ENCODE data around the gene TTC28. TPM values are rescaled to one million over a fixed set of nuclear protein-coding genes. Genes with fewer than 3 reads are reported as not detected.

Gene TTC28
- total and polyA plus RNA-seq, 8 donors: 2.2 to 18.6 (median 11.5) TPM

DNA sequence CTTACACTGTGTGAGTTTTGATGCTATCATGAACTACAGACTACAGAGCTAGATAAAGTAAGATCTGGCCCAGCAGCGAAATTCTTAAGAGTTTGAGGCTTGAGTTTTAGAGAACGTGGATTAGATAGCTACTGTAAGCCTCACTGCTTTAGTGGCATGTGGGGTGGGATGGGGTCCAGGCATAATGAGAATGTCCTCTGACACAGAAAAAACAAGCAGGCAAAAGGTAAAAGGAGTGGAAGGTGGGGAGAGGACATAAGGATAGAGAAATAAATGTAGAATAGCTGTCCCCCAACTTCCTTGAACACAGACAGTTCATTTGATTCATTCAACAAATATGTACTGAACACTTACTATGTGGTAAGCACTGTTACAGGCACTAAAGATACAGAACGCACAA is 436.1 kb downstream of the TTC28 start:
- DNase-seq (no peak), FAIRE-seq (no peak), ATAC-seq (no peak)
- Histone ChIP-seq H3K27ac (no peak overlapping the region), H3K9me3 (no peaks in the 10 kb centered on the region), H3K4me1 (peaks cover 0 to 4% (median 0%) of the 10 kb centered on the region in 3 donors), H3K36me3 (no peaks in the 10 kb centered on the region), H3K27me3 (no peaks in the 10 kb centered on the region), H3K4me3 (no peak overlapping the region)
- intact Hi-C loops (cut with DNase I): no loop called here
- 94% methylated on average over 3 of the region's 3 CpGs for WGBS, 2 donors
- TF ChIP-seq, protein P1, sequence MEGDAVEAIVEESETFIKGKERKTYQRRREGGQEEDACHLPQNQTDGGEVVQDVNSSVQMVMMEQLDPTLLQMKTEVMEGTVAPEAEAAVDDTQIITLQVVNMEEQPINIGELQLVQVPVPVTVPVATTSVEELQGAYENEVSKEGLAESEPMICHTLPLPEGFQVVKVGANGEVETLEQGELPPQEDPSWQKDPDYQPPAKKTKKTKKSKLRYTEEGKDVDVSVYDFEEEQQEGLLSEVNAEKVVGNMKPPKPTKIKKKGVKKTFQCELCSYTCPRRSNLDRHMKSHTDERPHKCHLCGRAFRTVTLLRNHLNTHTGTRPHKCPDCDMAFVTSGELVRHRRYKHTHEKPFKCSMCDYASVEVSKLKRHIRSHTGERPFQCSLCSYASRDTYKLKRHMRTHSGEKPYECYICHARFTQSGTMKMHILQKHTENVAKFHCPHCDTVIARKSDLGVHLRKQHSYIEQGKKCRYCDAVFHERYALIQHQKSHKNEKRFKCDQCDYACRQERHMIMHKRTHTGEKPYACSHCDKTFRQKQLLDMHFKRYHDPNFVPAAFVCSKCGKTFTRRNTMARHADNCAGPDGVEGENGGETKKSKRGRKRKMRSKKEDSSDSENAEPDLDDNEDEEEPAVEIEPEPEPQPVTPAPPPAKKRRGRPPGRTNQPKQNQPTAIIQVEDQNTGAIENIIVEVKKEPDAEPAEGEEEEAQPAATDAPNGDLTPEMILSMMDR (IDR thresholded peaks at IDR 0.05): no peak

DNA sequence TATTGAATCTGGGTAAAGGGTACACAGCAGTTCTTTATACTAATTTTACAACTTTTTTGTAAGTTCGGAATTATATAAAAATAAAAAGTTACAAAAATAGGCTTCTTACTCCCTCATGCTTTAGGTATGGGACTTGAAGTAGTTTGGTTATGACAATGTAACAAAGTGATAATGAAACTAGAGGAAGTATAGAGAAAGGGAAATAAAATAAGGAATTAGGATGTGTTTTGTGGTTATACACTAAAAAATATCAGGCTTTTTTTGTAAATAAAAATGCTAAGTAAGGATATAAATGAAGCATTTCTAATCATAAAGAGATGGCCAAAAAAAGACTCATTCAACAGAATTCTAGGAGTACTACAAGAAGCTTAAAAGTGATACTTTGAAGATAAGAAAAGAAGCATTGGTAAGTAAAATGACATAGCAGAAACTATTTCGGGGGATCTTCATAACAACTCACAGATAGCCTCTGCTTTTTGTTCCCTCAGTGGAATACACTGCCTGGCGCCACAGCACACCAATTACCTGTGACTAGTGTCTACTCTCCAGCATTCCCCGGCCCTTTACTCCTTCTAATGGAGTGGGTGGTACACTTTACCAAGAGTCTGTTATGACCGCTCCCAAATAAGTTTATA is 437.9 kb downstream of the TTC28 start:
- WGBS, 2 donors: 93 to 95% methylated on average over 5 of the region's 5 CpGs
- Histone ChIP-seq H3K27ac (no peak overlapping the region), H3K9me3 (no peaks in the 10 kb centered on the region), H3K27me3 (no peaks in the 10 kb centered on the region), H3K4me3 (no peak overlapping the region), H3K4me1 (peaks cover 0 to 4% (median 0%) of the 10 kb centered on the region in 3 donors), H3K36me3 (no peaks in the 10 kb centered on the region)
- DNase-seq (no peak), FAIRE-seq (no peak), ATAC-seq (no peak)
- intact Hi-C loops (cut with DNase I): no loop called here
- TF ChIP-seq, protein P1 (IDR thresholded peaks at IDR 0.05): no peak

DNA sequence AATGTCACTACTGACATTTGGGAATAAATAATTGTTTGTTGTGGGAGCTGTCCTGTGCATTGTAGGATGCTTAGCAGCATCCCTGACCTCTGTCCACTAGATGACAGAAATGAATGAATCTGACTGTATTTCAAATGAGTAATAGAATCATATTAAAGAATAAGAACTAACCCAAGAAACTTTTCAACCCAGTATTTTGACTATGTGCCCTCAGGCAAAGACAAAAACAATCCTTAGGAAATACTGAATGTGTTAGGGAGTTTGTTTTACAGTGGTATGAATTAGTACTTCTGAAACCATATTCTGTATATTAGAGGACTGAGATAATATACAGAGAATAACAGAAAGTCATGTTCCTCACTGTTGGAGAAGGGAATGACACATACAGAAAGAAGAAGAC is 439.7 kb downstream of the TTC28 start:
- no peak overlapping the region for H3K4me3 ChIP-seq
- ATAC-seq (no peak), FAIRE-seq (no peak), DNase-seq (no peak)
- H3K27ac ChIP-seq: no peak overlapping the region
- intact Hi-C loops (cut with DNase I): no loop called here
- no peaks in the 10 kb centered on the region for H3K9me3 ChIP-seq
- TF ChIP-seq, protein P1 (IDR thresholded peaks at IDR 0.05): no peak
- no peaks in the 10 kb centered on the region for H3K4me1 ChIP-seq
- H3K27me3 ChIP-seq: no peaks in the 10 kb centered on the region
- H3K36me3 ChIP-seq: no peaks in the 10 kb centered on the region

DNA sequence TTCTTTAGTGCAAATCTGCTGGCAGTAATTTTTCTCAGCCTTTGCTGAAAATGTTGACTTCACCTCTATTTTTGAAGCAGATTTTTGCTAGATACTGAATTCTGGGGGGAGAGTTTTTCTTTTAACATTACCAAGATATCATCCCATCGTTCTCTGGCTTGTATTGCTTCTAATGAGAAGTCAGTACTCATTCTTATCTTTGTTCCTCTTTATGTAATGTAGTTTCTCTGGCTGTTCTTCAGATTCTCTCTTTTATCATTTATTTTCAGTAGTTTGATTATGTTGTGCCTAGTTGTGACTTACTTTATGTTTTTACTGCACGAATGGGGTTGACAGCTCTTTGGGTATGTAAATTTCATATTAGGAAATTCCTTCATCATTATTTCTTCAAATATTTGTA is 441.9 kb downstream of the TTC28 start:
- TF ChIP-seq, protein P1 (IDR thresholded peaks at IDR 0.05): no peak
- Histone ChIP-seq H3K27ac (no peak overlapping the region), H3K4me3 (no peak overlapping the region), H3K36me3 (no peaks in the 10 kb centered on the region), H3K27me3 (no peaks in the 10 kb centered on the region), H3K4me1 (no peaks in the 10 kb centered on the region), H3K9me3 (no peaks in the 10 kb centered on the region)
- FAIRE-seq (no peak), DNase-seq (no peak), ATAC-seq (no peak)
- 91 to 96% methylated on average over 2 of the region's 2 CpGs for WGBS, 2 donors
- intact Hi-C loops (cut with DNase I): no loop called here

DNA sequence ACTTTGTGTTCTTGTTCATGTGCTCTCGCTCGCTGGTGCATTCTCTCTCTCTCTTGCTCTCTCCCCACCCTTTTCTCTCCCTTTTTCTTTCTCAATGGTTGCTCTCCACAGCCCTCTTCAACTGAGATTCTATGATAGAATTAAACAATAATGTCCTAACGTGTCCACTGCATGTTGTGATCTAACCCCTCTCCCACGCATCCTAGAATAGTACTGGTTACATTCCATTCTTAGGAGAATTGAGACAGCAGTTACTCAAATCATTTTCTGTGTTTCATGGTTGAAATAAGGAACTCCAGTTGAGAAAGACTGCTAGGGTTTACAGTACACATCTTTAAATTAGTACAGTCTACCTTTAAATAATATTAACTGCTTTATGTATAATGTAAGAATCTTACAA is 442.5 kb downstream of the TTC28 start:
- ATAC-seq: no peak
- no peak for DNase-seq
- H3K36me3 ChIP-seq: no peaks in the 10 kb centered on the region
- H3K4me1 ChIP-seq: no peaks in the 10 kb centered on the region
- no peaks in the 10 kb centered on the region for H3K9me3 ChIP-seq
- H3K27ac ChIP-seq: no peak overlapping the region
- no peaks in the 10 kb centered on the region for H3K27me3 ChIP-seq
- intact Hi-C loops (cut with DNase I): no loop called here
- TF ChIP-seq, protein P1 (IDR thresholded peaks at IDR 0.05): no peak
- 83 to 87% methylated on average over 4 of the region's 4 CpGs for WGBS, 2 donors
- FAIRE-seq: no peak
- H3K4me3 ChIP-seq: no peak overlapping the region
